Muscle layer of duodenum (tissue), 2 donors: ENCODE measurements around the gene RGL2.
"Not testable (repeated sequence)": the region's sequence is repeated elsewhere in the genome, so short reads cannot be mapped to it uniquely, and the experiment has no call there.

ENCODE experiments used
- H3K27ac ChIP-seq: one replicate; pipeline ENCODE4 v1.7.0; 2013; ENCODE audit warnings: mild to moderate bottlenecking, low read length
- H3K27me3 ChIP-seq: one replicate; pipeline ENCODE4 v1.7.0; 2013; ENCODE audit warnings: low read depth, mild to moderate bottlenecking, control low read depth, low read length
- H3K36me3 ChIP-seq, 2 donors: one replicate each; pipeline ENCODE4 v1.7.0; 2013; ENCODE audit warnings: low read length in 2 of 2, control low read depth in 1 of 2, mild to moderate bottlenecking in 1 of 2; ENCODE audit not compliant: insufficient read depth in 2 of 2, control insufficient read depth in 1 of 2
- H3K4me1 ChIP-seq, 2 donors: one replicate each; pipeline ENCODE4 v1.7.0; 2013; ENCODE audit warnings: low read length in 2 of 2, mild to moderate bottlenecking in 2 of 2, control low read depth in 1 of 2, moderate library complexity in 1 of 2; ENCODE audit not compliant: insufficient read depth in 2 of 2, control insufficient read depth in 1 of 2
- H3K4me3 ChIP-seq, 2 donors: one replicate each; pipeline ENCODE4 v1.7.0; 2013; ENCODE audit warnings: low read length in 2 of 2, low read depth in 1 of 2, mild to moderate bottlenecking in 1 of 2
- H3K9me3 ChIP-seq, 2 donors: one replicate each; pipeline ENCODE4 v1.7.0; 2013; ENCODE audit warnings: low read length in 2 of 2, control low read depth in 1 of 2, mild to moderate bottlenecking in 1 of 2; ENCODE audit not compliant: control insufficient read depth in 1 of 2
- donor health status: healthy.

Gene RGL2

DNA sequence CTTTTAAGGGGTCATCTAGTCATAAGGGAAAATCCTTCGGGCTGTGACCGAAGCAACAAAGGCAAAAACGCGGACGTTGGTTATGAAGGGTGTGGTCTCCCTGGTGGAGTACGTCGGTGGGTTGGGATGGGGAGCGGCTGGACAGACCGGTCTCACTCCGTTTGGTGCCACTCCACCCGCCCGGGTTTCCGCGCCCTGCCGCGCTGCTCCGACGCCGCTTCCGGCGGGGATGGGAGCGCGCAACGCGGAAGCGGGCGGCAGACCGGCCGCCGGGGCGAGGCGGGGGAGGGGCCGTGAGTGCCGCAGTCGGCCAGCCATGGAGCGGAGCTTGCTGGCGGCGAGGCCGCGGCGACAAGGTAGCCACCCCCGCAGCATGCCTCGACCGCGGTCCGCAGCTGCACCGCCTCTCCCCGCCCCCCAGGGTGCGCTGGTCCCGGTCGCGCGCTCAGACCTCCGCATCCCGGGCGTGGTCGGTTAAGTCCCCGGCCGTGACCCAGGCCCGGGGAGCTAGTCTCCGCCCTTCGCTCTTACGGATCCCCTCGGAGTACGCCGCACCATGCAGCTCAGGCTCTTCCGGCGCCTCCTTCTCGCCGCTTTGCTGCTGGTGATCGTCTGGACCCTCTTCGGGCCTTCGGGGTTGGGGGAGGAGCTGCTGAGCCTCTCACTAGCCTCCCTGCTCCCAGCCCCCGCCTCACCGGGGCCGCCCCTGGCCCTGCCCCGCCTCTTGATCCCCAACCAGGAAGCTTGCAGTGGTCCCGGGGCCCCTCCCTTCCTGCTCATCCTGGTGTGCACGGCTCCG is 21.7 kb downstream of the RGL2 start, which contains the start of gene B3GALT4:
Gene B3GALT4 (plus strand): TSS at position 260 of the 799 bp plus-strand sequence. CDS start 297 bp downstream, at position 557.
- Histone ChIP-seq H3K4me1 (peaks cover 16 to 71% of the 10 kb centered on the region in 2 donors), H3K27ac (peak within 1 kb of the TSS; percentile 83), H3K9me3 (no peaks in the 10 kb centered on the region), H3K36me3 (peaks cover 37 to 54% of the 10 kb centered on the region in 2 donors), H3K27me3 (no peaks in the 10 kb centered on the region), H3K4me3 (peak within 1 kb of the TSS; percentile 68 to 85)

DNA sequence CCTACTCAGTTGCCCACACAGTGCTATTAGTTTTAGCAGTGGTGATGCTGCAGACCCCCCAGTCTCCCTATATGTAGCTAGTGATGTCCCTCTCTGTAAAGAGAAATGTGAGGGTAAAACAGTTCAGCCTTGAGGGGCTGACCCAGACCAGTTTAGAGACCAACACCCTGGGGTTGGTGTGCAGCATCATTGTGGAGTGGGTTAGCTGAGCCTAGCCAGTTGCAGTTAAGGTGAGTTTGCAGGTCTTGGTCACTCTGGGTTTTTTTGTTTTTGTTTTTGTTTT is 22.2 kb downstream of the RGL2 start:
- Histone ChIP-seq H3K36me3 (peaks cover 37 to 49% of the 10 kb centered on the region in 2 donors), H3K27me3 (no peaks in the 10 kb centered on the region), H3K27ac (peak overlapping the region; percentile 83), H3K4me1 (peaks cover 16 to 71% of the 10 kb centered on the region in 2 donors), H3K4me3 (peak overlapping the region; percentile 68 to 85), H3K9me3 (no peaks in the 10 kb centered on the region)

DNA sequence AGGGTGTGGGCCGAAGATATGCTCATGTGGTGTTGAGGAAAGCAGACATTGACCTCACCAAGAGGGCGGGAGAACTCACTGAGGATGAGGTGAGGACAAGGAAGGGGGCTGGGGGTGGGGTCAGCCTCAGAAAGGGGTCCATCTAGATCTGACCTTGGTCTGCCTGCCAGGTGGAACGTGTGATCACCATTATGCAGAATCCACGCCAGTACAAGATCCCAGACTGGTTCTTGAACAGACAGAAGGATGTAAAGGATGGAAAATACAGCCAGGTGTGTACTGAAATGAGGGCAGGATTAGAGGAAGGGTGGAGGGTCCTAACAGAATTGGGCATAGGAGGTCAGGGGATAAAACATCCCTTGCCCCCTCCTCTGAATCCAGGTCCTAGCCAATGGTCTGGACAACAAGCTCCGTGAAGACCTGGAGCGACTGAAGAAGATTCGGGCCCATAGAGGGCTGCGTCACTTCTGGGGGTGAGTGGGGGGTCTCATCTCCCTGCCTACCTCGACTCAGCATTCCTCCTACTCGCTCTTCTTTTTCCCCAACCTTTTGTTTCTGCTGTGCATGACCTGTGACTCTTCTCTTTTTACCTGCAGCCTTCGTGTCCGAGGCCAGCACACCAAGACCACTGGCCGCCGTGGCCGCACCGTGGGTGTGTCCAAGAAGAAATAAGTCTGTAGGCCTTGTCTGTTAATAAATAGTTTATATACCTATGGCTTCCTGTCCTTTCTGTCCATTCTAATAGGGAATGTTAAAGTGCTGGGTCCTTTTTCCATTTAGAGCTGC is 22.8 kb downstream of the RGL2 start:
- H3K4me3 ChIP-seq = peak overlapping the region; percentile 68 to 85
- peaks cover 16 to 72% of the 10 kb centered on the region in 2 donors for H3K4me1 ChIP-seq
- H3K27me3 ChIP-seq, H3K9me3 ChIP-seq: not testable (repeated sequence)
- peaks cover 32 to 43% of the 10 kb centered on the region in 2 donors for H3K36me3 ChIP-seq
- peak overlapping the region; percentile 83 for H3K27ac ChIP-seq

DNA sequence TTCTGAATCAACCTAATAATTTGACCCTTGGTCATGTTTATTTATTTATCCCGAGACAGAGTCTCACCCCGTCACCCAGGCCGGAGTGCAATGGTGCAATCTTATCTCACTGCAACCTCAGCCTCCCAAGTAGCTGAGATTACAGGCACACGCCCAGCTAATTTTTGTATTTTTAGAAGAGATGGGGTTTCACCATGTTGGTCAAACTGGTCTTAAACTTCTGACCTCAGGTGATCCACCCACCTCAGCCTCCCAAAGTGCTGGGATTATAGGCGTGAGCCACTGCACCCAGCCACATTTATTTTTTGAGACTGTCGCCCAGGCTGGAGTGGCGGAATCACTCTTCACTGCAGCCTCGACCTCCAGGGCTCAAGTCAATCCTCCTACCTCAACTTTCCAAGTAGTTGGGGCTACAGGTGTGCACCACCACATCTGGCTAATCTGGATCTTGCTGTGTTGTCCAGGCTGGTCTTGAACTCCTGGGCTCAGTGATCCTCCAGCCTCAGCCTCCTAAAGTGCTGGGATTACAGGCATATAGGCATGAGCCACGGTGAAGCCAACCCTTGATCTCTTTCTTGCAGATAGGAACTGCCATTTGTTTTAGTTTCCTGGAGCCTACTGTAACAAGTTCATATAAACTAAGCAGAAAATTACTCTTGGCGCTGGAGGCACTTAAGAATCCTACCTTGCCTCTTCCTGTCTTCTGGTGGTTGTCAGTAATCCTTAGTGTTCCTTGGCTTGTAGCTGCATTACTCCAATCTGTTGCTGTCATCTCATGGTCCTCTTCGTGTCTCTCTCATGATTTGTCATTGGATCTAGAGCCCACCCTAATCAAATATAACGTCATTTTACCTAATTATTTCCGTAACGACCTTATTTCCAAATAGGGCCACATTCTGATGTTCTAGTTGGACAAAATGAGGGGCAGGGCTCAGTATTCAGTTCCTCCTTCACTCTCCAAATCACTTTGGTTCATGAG is 24.5 kb downstream of the RGL2 start:
- Histone ChIP-seq H3K4me1 (peaks cover 16 to 78% of the 10 kb centered on the region in 2 donors), H3K9me3 (no peaks in the 10 kb centered on the region), H3K36me3 (peaks cover 30 to 31% of the 10 kb centered on the region in 2 donors), H3K27ac (peak overlapping the region; percentile 41), H3K4me3 (peak overlapping the region in 1 of 2 donors; percentile 1), H3K27me3 (no peaks in the 10 kb centered on the region)

DNA sequence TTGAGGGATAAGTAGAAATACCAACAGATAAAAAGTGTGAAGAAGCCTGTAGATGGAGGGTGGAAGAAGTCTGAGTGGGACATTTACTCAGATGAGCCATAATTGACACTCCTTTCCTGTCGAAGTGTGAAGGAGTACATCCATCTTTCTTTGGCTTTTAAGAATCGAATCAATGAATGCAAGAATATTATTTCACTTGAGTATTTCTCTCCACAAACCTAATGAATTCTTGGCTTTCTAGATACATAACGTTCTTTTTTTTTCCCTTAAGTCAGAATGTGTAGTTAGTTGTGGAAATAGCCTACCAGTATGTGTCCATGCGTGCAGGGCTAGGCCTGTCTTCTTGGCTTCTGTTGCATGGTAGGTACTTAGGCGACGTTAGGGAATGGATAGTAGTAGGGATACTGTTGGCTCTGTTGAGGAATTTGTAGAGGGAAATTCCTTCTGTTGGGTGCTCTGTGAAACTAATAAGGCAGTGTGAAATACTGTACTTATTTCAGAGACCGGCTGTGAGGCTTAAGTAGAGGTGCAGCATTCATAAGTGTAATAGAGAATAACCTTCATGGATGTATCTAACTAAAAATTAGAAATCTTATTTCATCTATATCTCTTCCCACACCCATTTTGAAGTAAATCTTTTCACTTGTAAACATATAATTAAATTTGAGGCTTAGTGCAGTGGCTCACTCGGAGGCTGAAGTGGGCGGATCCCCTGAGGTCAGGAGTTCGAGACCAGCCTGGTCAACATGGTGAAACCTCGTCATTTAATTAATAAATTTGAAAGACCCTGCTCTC is 25.4 kb downstream of the RGL2 start:
- Histone ChIP-seq H3K36me3 (peaks cover 32 to 39% of the 10 kb centered on the region in 2 donors), H3K4me3 (peak overlapping the region; percentile 87 to 100), H3K27ac (peak overlapping the region; percentile 99), H3K27me3 (no peaks in the 10 kb centered on the region), H3K4me1 (peaks cover 16 to 70% of the 10 kb centered on the region in 2 donors), H3K9me3 (no peaks in the 10 kb centered on the region)

DNA sequence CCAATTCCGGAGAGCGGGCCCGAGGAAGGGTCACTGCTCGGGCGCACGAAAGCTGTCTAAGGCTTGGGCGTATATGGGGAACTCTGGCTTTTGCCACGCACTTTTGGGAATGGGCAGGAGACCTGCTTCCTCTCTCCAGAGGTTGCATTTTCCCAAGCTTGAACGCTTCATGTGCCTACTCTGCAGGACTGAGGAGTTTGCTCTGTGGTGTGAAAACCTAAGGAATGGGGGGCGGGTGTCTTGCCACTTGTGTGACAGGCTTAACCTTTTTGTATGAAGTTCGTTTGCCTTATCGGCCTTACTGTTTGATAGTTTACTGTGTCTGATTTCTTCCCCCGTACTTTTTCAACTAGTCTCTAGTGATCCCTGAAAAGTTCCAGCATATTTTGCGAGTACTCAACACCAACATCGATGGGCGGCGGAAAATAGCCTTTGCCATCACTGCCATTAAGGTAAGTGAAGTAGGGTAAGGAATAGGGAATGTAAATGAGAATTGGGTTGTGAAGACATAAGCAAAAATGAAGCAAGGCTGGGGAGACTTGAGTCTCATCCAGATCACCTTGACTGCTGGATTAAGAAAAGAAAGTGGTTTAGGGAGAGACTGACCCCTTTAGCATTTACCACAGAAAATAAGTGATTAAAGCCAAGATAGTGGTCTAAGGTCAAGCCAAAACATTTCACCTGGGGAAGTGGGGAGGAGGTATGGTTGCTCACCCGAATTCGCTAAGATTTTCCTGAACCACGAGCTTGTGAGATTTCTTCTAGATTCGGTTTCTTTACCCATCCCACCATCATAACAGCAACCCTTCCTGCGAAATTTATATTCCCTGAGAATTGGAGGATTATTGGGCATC is 26.2 kb downstream of the RGL2 start:
- Histone ChIP-seq H3K36me3 (peaks cover 40 to 46% of the 10 kb centered on the region in 2 donors), H3K27me3 (no peaks in the 10 kb centered on the region), H3K27ac (peak overlapping the region; percentile 99), H3K4me1 (peaks cover 16 to 62% of the 10 kb centered on the region in 2 donors), H3K4me3 (peak overlapping the region; percentile 87 to 100), H3K9me3 (no peaks in the 10 kb centered on the region)

DNA sequence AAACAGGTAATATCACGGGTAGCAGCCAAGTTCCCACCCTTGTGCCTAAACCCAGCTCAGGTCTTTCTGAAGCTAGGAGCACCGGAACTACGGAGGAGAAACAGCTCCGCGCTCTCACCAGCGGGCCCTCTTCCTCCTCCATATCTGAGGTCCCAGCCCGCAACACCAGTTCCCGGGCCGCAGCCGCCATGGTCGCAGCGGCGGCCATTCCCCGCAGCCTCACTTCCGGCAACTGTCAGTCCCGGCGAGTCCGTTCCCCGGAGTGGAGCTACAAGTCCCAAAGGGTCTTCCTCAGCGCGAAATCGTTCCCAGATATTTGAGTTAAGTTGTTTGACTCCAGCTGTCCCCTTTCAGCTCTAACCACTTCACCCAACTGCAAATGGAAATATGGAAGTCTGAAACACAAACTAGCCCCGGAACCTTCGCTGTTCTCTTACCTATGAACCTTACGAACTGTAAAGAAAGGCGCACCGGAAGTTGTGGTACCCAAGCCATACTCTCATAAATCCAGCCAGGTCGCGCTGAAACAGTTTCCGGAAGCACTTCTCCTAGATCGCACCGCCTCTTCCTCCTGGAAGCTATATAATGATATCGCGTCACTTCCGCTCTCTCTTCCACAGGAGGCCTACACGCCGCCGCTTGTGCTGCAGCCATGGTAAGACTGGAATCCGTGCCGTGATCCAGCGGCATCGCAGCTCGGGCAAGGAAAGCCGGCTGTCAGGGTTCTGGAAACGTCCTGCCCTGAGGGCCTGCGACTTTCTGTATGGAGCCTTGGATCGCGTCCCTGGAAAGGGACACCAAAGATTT is 27.1 kb downstream of the RGL2 start, which contains the start of the genes RPS18 and VPS52:
Gene RPS18 (plus strand): TSS at position 608 of the 807 bp plus-strand sequence. CDS start 45 bp downstream, at position 653.
Gene VPS52 (minus strand): TSS at position 409 of the 807 bp plus-strand sequence. CDS start 201 bp downstream, at position 208.
- H3K36me3 ChIP-seq = peaks cover 48 to 54% of the 10 kb centered on the region in 2 donors
- H3K4me3 ChIP-seq = peak within 1 kb of the TSS; percentile 87 to 100
- H3K9me3 ChIP-seq = no peaks in the 10 kb centered on the region
- H3K27me3 ChIP-seq = no peaks in the 10 kb centered on the region
- H3K27ac ChIP-seq = peak within 1 kb of the TSS; percentile 99
- H3K4me1 ChIP-seq = peaks cover 16 to 54% of the 10 kb centered on the region in 2 donors

DNA sequence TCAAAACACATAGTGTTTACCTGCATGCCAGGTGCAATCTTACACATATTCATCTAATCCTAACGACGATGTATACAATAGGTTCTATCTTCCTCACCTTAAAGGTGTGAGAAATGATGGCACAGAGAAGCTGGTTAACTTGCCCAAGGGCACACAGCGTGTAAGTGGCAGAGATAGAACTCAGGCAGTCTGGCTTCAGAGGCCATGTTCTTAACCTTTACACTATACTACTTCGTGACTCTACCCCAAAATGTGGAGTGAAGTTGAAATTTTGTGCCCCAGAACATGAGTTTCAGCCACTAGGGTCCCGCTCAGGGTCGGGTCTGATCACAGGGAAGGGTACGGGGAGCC is 27.6 kb downstream of the RGL2 start:
- Histone ChIP-seq H3K9me3 (no peaks in the 10 kb centered on the region), H3K27me3 (no peaks in the 10 kb centered on the region), H3K4me1 (peaks cover 12 to 49% of the 10 kb centered on the region in 2 donors), H3K27ac (peak overlapping the region; percentile 99), H3K4me3 (peak overlapping the region; percentile 87 to 100), H3K36me3 (peaks cover 51 to 54% of the 10 kb centered on the region in 2 donors)

DNA sequence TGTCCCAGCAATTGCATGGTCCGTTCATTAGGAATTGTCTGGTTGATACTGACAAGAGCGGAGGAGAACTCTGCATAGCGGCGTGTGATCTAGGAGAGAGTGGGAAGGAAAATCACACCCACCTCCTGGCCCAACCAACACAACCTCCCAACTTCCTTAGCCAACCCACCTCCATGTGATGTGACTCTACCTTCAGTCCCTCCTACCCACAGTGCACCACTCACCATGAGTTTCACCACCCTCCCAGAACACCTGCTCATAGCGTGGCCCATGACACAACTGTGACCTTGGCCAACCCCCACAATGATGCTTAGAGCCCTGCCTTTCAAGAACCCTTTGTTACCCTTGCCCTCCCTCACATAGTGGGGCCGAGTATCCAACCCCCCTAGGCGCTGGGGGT is 34.7 kb downstream of the RGL2 start:
- H3K9me3 ChIP-seq = no peaks in the 10 kb centered on the region
- no peaks in the 10 kb centered on the region for H3K4me1 ChIP-seq
- H3K4me3 ChIP-seq = no peak overlapping the region
- H3K36me3 ChIP-seq = peaks cover 58 to 92% of the 10 kb centered on the region in 2 donors
- H3K27ac ChIP-seq = no peak overlapping the region
- no peaks in the 10 kb centered on the region for H3K27me3 ChIP-seq
